Keratinocyte (primary cell): Measurements from ENCODE around the gene MYO10. TPM values are rescaled to one million over a fixed set of nuclear protein-coding genes. Genes with fewer than 3 reads are reported as not detected.

Experiments
- DNase-seq: peaks from one replicate; pipeline ENCODE4 v3.0.0-alpha.2; 2011; ENCODE audit warnings: low read depth, missing footprints, low spot score
- FAIRE-seq: peaks from 2 replicates; lab custom pipeline; 2011; peaks lifted over from hg19 to GRCh38; lab: Jason Lieb, UNC
- H2AFZ ChIP-seq: 2 replicates; pipeline ENCODE4 v1.6.0; 2012; ENCODE audit warnings: low read length, control low read depth, inconsistent platforms; ENCODE audit not compliant: control insufficient read depth
- H3K27ac ChIP-seq: 2 replicates; pipeline ENCODE4 v1.5.1; 2011; ENCODE audit warnings: low read length; ENCODE audit not compliant: control insufficient read depth, insufficient read depth
- H3K27me3 ChIP-seq: 3 replicates; pipeline ENCODE4 v1.6.0; 2011; ENCODE audit warnings: low read length; ENCODE audit not compliant: control insufficient read depth, insufficient read depth; ENCODE audit errors: extremely low read depth
- H3K36me3 ChIP-seq, 2 experiments: 2 replicates in 1 of 2; 3 replicates in 1 of 2; pipeline ENCODE4 v1.5.1; 2011; ENCODE audit warnings: low read length in 2 of 2, mild to moderate bottlenecking in 1 of 2; ENCODE audit not compliant: control insufficient read depth in 2 of 2, insufficient read depth in 2 of 2; ENCODE audit errors: extremely low read depth in 1 of 2
- H3K4me1 ChIP-seq: 3 replicates; pipeline ENCODE4 v1.5.1; 2011; ENCODE audit warnings: low read length; ENCODE audit not compliant: control insufficient read depth, insufficient read depth; ENCODE audit errors: extremely low read depth
- H3K4me2 ChIP-seq: 3 replicates; pipeline ENCODE4 v1.6.0; 2011; ENCODE audit warnings: low read depth, low read length; ENCODE audit not compliant: control insufficient read depth, insufficient read depth; ENCODE audit errors: extremely low read depth
- H3K4me3 ChIP-seq, 3 experiments: fragments of 200-600 bp in 1 of 3; sonication (generic) in 1 of 3; 2 replicates in 2 of 3; 3 replicates in 1 of 3; pipeline ENCODE4 v1.5.1; 2011 to 2016; ENCODE audit warnings: low read length in 3 of 3, mild to moderate bottlenecking in 3 of 3, control low read depth in 2 of 3, inconsistent platforms in 1 of 3, low read depth in 1 of 3, mixed read lengths in 1 of 3, mixed run types in 1 of 3, moderate library complexity in 1 of 3; ENCODE audit not compliant: control insufficient read depth in 2 of 3, insufficient read depth in 2 of 3; ENCODE audit errors: extremely low read depth in 1 of 3
- H3K79me2 ChIP-seq: 2 replicates; pipeline ENCODE4 v1.6.0; 2012; ENCODE audit warnings: low read length; ENCODE audit not compliant: control insufficient read depth, insufficient read depth
- H3K9ac ChIP-seq: 3 replicates; pipeline ENCODE4 v1.6.0; 2011; ENCODE audit warnings: low read length; ENCODE audit not compliant: control insufficient read depth, insufficient read depth; ENCODE audit errors: extremely low read depth
- H3K9me1 ChIP-seq: 3 replicates; pipeline ENCODE4 v1.6.0; 2011; ENCODE audit warnings: low read length; ENCODE audit not compliant: control insufficient read depth, insufficient read depth; ENCODE audit errors: extremely low read depth
- H3K9me3 ChIP-seq: 2 replicates; pipeline ENCODE4 v1.5.1; 2012; ENCODE audit warnings: low read depth, low read length; ENCODE audit not compliant: control insufficient read depth
- H4K20me1 ChIP-seq: 3 replicates; pipeline ENCODE4 v1.6.0; 2011; ENCODE audit warnings: low read length; ENCODE audit not compliant: control insufficient read depth, insufficient read depth; ENCODE audit errors: extremely low read depth
- EZH2 ChIP-seq: IDR thresholded peaks from one replicate; pipeline ENCODE4 v1.6.1; 2012; ENCODE audit warnings: inconsistent platforms, mild to moderate bottlenecking, low read length, moderate library complexity
- dilution Hi-C: fragments of 300-500 bp; cut with MboI; formaldehyde crosslinking; loops from one replicate; pipeline ENCODE4 v1.7.0; 2020; ENCODE audit warnings: low sequenced_read_pairs; ENCODE audit not compliant: extremely low pct_ligation_motif_present
- polyA plus RNA-seq, 5 experiments: library from polyadenylated mRNA; depleted of rRNA in 3 of 5; stranded (reverse) in 3 of 5; stranded (forward) in 1 of 5; unstranded in 1 of 5; fragments of >200 nt; gene quantifications; 1 replicate in 1 of 5; 2 replicates in 3 of 5; 3 replicates in 1 of 5; pipeline versions ENCODE4 v1.2.1 to v1.2.3, GENCODE V29; 2011 to 2012; ENCODE audit warnings: missing spikeins in 2 of 5, low read depth in 1 of 5, low replicate concordance in 1 of 5
- TF ChIP-seq, protein P1 (sequence below), 3 experiments: IDR thresholded peaks in 1 of 3; conservative IDR thresholded peaks in 1 of 3; optimal IDR thresholded peaks in 1 of 3; 2 replicates in 2 of 3; 3 replicates in 1 of 3; pipeline versions ENCODE3 to v1.5.1; 2011; ENCODE audit warnings: low read length in 3 of 3, mild to moderate bottlenecking in 3 of 3, moderate library complexity in 2 of 3, control low read depth in 1 of 3, inconsistent platforms in 1 of 3; ENCODE audit not compliant: insufficient read depth in 2 of 3; ENCODE audit errors: extremely low read depth in 1 of 3

Gene MYO10
- polyA plus RNA-seq, 1 donor (not counting 4 experiments of a cell fraction or from before 2014, with no cell fraction given), result 22.0 TPM

DNA sequence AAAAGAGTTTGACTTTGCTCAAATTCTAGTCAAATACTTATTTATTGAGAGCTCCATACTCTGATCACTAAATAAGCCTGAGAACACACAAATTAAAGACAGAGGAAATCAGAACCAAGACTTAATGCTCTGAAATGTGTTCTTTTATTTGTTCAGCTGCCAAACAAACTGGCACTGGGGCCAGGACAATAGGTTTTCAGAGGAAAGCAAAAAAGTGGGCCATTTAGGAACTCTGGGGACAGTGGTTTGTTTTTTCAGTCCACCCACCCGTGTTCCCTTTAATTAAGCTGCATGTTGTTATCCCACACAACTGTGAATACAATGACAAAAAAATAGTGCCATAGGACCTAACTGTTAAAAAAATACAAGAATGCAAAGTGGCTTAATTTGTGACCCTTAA lies 223.9 kb downstream of the MYO10 start:
- H3K27me3 ChIP-seq, result no peaks in the 10 kb centered on the region
- DNase-seq (no peak), FAIRE-seq (no peak)
- peaks cover 7% of the 10 kb centered on the region for H3K79me2 ChIP-seq
- no peak for TF ChIP-seq EZH2
- TF ChIP-seq, protein P1, sequence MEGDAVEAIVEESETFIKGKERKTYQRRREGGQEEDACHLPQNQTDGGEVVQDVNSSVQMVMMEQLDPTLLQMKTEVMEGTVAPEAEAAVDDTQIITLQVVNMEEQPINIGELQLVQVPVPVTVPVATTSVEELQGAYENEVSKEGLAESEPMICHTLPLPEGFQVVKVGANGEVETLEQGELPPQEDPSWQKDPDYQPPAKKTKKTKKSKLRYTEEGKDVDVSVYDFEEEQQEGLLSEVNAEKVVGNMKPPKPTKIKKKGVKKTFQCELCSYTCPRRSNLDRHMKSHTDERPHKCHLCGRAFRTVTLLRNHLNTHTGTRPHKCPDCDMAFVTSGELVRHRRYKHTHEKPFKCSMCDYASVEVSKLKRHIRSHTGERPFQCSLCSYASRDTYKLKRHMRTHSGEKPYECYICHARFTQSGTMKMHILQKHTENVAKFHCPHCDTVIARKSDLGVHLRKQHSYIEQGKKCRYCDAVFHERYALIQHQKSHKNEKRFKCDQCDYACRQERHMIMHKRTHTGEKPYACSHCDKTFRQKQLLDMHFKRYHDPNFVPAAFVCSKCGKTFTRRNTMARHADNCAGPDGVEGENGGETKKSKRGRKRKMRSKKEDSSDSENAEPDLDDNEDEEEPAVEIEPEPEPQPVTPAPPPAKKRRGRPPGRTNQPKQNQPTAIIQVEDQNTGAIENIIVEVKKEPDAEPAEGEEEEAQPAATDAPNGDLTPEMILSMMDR (optimal IDR thresholded peaks at IDR 0.05 in 1 of 3, IDR thresholded peaks at IDR 0.05 in 1 of 3, conservative IDR thresholded peaks at IDR 0.05 in 1 of 3; ENCODE audit: extremely low read depth in 1 of 3, insufficient read depth in 2 of 3, low read length in 3 of 3), result no peak
- H3K4me3 ChIP-seq, result no peak overlapping the region
- H3K9me1 ChIP-seq, result no peaks in the 10 kb centered on the region
- no peak overlapping the region for H3K4me2 ChIP-seq
- H2AFZ ChIP-seq, result no peak overlapping the region
- dilution Hi-C loops, result no loop called here
- H3K36me3 ChIP-seq, result peaks cover 19 to 32% of the 10 kb centered on the region in 2 experiments
- no peaks in the 10 kb centered on the region for H3K9me3 ChIP-seq
- no peak overlapping the region for H3K9ac ChIP-seq
- H3K27ac ChIP-seq, result no peak overlapping the region
- no peaks in the 10 kb centered on the region for H3K4me1 ChIP-seq
- H4K20me1 ChIP-seq, result peaks cover 2% of the 10 kb centered on the region

DNA sequence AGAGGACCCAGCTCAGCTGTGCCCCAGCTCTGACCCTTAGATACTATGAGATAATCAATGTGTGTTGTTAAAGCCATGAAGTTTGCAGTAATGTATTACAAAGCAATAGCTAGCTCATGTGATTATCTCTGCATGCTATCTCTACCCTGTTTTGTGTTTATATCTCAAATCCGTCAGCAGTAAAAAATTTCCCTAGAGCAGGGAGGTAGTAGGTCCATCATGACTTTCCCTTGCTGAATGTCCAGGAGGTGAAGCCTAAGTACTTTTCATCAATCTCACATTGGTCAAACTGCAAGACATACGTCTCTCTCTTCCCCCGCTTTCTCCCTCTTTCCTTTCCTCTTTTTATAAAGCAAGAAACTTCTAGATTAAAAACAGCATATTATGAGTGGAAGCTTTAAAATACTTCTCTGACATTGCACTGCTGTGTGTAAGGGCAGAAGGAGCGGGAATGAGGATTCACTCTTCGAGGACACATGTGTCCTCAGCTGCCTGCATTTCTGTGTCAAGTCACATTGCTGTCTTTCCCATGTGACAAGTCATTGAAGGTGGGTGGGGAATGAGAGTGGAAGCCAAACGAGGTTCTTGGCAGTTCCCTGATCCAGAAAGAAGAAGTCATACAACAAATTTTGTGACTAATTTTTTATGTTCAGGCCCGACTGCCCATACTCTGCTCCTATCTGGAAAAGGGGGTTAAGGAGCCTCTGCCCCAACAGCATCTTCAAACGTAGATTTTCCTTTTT lies 226.2 kb downstream of the MYO10 start:
- Histone ChIP-seq H4K20me1 (no peaks in the 10 kb centered on the region), H2AFZ (no peak overlapping the region), H3K4me2 (no peak overlapping the region), H3K4me1 (no peaks in the 10 kb centered on the region), H3K9me1 (no peaks in the 10 kb centered on the region), H3K27ac (no peak overlapping the region), H3K4me3 (no peak overlapping the region), H3K9ac (no peak overlapping the region), H3K9me3 (no peaks in the 10 kb centered on the region), H3K79me2 (peaks cover 6% of the 10 kb centered on the region), H3K27me3 (no peaks in the 10 kb centered on the region), H3K36me3 (peaks cover 22 to 34% of the 10 kb centered on the region in 2 experiments)
- no peak for DNase-seq
- TF ChIP-seq, protein P1 (optimal IDR thresholded peaks at IDR 0.05 in 1 of 3, IDR thresholded peaks at IDR 0.05 in 1 of 3, conservative IDR thresholded peaks at IDR 0.05 in 1 of 3; ENCODE audit: extremely low read depth in 1 of 3, insufficient read depth in 2 of 3, low read length in 3 of 3), result no peak
- TF ChIP-seq EZH2, result no peak
- dilution Hi-C loops, result no loop called here
- FAIRE-seq, result no peak
